ENCODE data around the gene NMS.
A peak's percentile ranks its signal among the peaks of the same experiment; 100 is the strongest.
"Not testable (repeated sequence)": the region's sequence is repeated elsewhere in the genome, so short reads cannot be mapped to it uniquely, and the experiment has no call there.

The NMS gene

DNA sequence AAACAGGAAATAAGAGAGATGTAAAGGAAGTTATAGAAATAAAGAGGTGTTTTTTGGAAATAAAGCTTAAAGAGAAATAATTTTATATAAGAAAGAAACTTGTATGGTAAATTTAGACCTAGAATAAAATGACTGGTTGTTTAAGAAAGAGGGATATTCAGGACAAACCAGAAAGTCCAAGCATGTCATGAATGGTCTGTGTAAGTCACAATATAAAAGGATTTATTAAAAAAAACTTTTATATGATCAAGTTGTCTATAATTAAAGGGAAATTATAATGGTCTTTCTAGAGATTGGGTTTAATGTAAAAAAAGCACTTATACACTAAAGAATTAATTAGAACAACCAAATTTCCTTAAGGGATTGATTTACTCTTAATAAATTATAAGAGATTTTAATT is 13.9 kb upstream of the NMS start:
- not testable (repeated sequence) for H3K27me3 Mint-ChIP-seq, H3K4me3 Mint-ChIP-seq, ATAC-seq, H3K27ac Mint-ChIP-seq, H3K4me1 Mint-ChIP-seq, DNase-seq
- H3K9me3 Mint-ChIP-seq: peaks cover 21 to 25% of the 10 kb centered on the region in 2 donors

DNA sequence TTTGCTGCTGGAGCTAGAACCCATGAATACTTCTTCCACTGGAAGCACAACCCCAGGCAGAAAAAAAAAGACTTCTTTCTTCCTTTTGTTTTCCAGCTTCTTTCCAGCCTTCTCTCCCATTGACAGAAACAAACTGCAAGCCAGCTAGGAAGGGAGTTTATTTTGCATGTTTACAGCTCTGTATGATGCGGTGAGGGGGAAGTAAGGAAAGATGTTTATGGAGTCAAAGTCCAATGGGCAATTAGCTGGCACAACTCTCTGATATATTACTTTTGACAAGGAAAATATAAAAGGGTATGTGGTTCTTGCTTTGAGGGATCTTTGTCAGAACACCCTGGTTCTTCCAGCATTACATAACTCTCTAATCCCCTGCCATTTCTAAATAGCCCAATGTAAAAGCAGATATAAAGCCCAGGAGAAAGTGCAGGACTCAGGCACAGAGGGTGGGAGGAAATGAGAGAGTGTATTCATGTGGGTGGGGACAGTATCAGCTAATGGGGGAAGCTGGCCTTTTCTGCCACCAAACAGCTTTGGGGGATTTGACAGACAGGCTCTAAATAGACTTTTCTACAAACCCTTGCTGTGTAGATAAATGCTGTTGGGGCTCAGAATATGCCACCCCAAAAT is 9.3 kb upstream of the NMS start:
- H3K27me3 Mint-ChIP-seq: peaks cover 23% of the 10 kb centered on the region
- ATAC-seq (no peak), DNase-seq (no peak)
- no peak overlapping the region for H3K4me3 Mint-ChIP-seq
- H3K4me1 Mint-ChIP-seq: no peaks in the 10 kb centered on the region
- peaks cover 16 to 21% of the 10 kb centered on the region in 2 donors for H3K9me3 Mint-ChIP-seq
- H3K27ac Mint-ChIP-seq: no peak overlapping the region

DNA sequence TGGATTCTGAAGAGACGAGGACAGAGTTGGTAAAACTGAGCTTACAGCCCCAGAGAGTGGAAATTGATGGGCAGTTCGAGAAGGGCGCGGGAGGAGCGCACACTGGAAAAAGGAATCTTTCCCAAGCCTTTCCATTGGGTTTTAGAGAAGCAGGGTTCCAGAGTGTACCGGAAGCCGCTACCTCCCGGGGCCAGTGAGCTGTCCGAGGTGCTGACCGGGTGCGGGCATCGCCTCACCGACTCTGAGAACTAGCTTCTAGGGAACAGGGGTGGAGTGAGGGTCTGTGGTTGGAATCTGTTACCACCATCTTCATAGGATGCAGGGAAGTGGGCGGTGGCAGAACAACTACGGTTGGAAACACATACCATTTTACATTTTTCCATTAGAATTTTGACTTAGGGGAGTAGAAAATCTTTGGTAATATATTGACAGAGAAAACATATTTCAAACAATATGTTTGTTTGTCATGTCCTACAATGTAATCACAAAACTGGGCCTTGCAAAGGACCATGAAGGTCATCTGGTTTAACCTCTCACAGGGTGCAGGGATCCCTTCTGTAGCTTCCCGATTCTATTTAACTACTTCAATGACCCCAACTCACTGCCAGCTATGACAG is 724 bp downstream of the NMS start:
- H3K4me3 Mint-ChIP-seq: no peak overlapping the region
- H3K27ac Mint-ChIP-seq: no peak overlapping the region
- no peaks in the 10 kb centered on the region for H3K4me1 Mint-ChIP-seq
- no peak for DNase-seq
- H3K9me3 Mint-ChIP-seq: no peaks in the 10 kb centered on the region
- no peak for ATAC-seq
- peaks cover 37% of the 10 kb centered on the region for H3K27me3 Mint-ChIP-seq

DNA sequence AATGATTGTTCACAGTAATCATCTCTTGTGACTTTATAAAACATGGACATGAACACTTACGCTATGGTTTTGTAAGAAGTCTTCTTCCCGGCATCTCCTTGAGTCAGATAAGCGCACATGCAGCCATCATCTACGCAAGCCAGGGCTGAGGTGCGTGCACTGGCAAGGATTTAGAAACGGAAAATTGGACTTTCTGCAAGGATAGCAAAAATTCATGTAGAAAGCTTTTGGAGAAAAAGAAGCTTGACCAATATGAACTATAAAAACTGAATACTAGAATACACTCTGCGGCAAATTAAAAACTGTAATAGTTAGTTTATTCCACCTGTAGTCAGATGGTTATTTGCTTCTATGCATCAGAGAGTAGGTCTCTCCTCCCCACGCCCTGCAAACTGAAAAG is 6.3 kb downstream of the NMS start:
- H3K4me3 Mint-ChIP-seq: no peak overlapping the region
- peaks cover 21% of the 10 kb centered on the region for H3K27me3 Mint-ChIP-seq
- DNase-seq (no peak), ATAC-seq (no peak)
- H3K4me1 Mint-ChIP-seq: no peaks in the 10 kb centered on the region
- H3K9me3 Mint-ChIP-seq: no peaks in the 10 kb centered on the region
- no peak overlapping the region for H3K27ac Mint-ChIP-seq

DNA sequence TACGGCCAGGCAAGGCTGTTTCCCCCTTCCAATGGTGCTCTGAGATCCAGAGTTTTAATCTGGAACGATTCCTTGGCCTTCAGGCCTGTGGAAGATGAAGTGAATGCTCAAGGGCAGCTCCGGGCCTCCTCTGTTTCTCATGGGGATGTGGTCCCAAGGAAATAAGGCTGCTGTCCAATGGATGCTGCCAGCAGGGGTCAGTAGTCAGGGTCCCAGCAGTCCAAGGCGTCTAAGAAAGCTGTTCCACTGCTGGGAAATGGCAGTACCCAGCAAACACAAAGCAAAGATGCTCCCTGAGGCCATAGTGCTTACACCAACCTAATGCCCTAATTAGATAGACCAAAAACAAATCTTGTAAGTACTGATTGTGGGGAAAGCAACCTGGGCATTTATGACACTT is 12.5 kb downstream of the NMS start:
- Mint-ChIP-seq H3K9me3 (peaks cover 0 to 7% of the 10 kb centered on the region in 2 donors), H3K4me3 (no peak overlapping the region), H3K4me1 (no peaks in the 10 kb centered on the region), H3K27me3 (no peaks in the 10 kb centered on the region), H3K27ac (no peak overlapping the region)
- ATAC-seq (no peak), DNase-seq (no peak)

DNA sequence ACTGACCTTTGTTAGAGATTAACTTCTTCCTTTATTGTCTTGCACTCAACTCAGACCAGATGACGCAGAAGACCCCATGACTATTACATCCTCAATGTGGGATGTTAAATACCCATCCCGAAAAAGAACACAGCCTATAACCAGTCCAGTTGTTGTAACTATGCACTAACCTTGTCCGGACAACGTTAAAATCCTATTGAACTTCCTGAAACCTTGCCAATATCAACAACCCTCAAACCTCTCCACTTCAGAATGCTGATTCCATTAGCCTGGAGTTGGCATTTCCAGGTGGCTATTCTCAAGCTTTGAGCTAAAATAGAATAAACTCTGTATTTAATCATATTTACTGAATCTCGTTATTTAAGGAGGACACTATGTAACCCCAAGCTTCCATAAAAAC is 13.6 kb downstream of the NMS start:
- no peaks in the 10 kb centered on the region for H3K27me3 Mint-ChIP-seq
- no peaks in the 10 kb centered on the region for H3K4me1 Mint-ChIP-seq
- no peak for DNase-seq
- ATAC-seq: no peak
- no peak overlapping the region for H3K4me3 Mint-ChIP-seq
- no peak overlapping the region for H3K27ac Mint-ChIP-seq
- H3K9me3 Mint-ChIP-seq: peaks cover 0 to 7% of the 10 kb centered on the region in 2 donors

DNA sequence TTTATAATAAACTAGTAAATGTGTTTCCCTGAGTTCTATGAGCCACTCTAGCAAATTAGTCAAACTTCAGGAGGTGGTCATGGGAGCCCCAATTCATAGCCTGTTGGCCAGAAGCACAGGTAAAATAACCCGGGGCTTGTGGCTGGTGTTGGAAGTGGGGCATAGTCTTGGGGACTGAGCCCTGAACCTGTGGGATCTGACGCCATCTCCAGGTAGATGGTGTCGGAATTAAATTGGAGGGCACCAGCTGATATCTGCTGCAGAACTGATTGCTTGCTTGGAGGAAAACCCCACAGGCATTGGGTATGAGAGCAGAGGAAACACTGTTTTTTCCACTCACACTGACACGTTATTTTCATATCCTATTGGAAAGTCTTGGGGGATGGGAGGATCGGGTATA is 14.1 kb downstream of the NMS start:
- Mint-ChIP-seq H3K4me1 (no peaks in the 10 kb centered on the region), H3K27me3 (no peaks in the 10 kb centered on the region), H3K27ac (no peak overlapping the region), H3K9me3 (peaks cover 0 to 7% of the 10 kb centered on the region in 2 donors), H3K4me3 (no peak overlapping the region)
- no peak for ATAC-seq
- DNase-seq: no peak

DNA sequence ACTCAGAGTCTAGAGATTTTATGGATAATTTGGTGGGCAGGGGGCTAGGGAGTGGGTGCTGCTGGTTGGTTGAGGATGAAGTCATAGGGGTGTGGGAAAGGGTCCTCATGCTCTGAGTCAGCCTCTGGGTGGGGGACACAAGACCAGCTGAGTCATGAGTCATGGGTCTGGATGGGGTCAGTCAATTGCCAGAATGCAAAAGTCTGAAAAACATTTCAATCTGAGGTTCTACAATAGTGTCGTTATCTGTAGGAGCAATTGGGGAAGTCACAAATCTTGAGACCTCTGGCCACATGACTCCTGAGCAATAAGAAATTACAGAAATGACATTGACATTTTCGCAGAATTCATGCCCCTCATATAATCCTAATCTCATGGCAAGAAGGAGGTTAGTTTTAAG is 15.1 kb downstream of the NMS start:
- H3K27ac Mint-ChIP-seq: no peak overlapping the region
- no peaks in the 10 kb centered on the region for H3K27me3 Mint-ChIP-seq
- no peak overlapping the region for H3K4me3 Mint-ChIP-seq
- ATAC-seq (no peak), DNase-seq (no peak)
- peaks cover 0 to 7% of the 10 kb centered on the region in 2 donors for H3K9me3 Mint-ChIP-seq
- H3K4me1 Mint-ChIP-seq: no peaks in the 10 kb centered on the region

DNA sequence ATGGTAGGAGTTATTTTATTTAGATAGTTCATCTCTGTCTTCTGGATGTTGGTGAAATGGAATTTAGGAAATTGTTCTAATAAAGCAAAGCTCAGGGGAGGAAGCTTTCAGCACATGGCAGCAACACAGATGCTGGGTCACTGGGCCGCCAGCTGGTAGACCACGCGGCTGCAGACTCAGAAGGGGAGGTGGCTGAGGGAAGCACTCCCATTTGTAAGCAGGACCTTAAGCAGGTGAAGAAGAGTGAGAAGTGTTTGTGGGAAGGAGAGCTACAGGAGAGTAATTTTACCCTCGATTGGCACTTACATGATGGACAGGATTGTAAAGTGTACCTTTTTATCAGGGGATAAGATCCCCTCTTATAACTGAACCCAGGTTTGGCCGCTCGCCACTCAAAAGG is 24.4 kb downstream of the NMS start:
- Mint-ChIP-seq H3K4me1 (no peaks in the 10 kb centered on the region), H3K27me3 (peaks cover 7% of the 10 kb centered on the region), H3K9me3 (no peaks in the 10 kb centered on the region), H3K27ac (no peak overlapping the region), H3K4me3 (no peak overlapping the region)
- DNase-seq (no peak), ATAC-seq (no peak)

DNA sequence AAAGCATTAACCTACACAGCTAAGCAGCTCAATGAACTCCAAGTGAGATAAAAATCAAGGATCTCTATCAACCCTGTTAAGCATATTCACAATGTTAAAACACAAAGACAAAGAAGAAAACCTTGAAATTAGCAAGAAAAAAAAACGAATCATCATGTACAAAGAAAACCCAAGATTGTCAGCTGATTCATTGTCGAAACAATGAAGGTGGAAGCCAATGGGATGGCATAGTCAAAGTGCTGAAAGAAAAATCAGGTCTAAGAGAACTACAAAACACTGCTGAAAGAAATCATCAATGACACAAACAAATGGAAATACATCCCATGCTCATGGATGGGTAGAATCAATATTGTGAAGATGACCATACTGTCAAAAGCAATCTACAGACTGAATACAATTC is 32.5 kb downstream of the NMS start:
- no peak for DNase-seq
- H3K4me3 Mint-ChIP-seq: no peak overlapping the region
- H3K9me3 Mint-ChIP-seq: peaks cover 20 to 23% of the 10 kb centered on the region in 2 donors
- ATAC-seq: no peak
- H3K27ac Mint-ChIP-seq: no peak overlapping the region
- H3K27me3 Mint-ChIP-seq: peaks cover 17% of the 10 kb centered on the region
- no peaks in the 10 kb centered on the region for H3K4me1 Mint-ChIP-seq

DNA sequence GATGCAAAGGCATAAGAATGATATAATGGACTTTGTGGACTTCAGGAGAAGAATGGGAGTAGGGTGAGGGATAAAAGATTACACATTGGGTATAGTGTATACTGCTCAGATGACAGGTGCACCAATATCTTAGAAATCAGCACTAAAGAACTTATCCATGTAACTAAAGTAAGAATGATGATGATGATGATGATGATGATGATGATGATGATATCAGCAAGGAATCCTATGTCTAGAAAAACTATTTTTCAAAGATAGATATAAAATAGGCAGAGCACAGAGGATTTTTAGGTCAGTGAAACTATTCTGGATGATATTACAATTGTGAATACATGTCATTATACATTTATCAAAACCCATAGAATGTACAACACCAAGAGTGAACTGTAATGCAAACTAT is 34.3 kb downstream of the NMS start:
- Mint-ChIP-seq H3K4me1 (no peaks in the 10 kb centered on the region), H3K4me3 (no peak overlapping the region), H3K27ac (no peak overlapping the region), H3K27me3 (peaks cover 17% of the 10 kb centered on the region), H3K9me3 (peaks cover 33 to 35% of the 10 kb centered on the region in 2 donors)
- DNase-seq (no peak), ATAC-seq (no peak)

DNA sequence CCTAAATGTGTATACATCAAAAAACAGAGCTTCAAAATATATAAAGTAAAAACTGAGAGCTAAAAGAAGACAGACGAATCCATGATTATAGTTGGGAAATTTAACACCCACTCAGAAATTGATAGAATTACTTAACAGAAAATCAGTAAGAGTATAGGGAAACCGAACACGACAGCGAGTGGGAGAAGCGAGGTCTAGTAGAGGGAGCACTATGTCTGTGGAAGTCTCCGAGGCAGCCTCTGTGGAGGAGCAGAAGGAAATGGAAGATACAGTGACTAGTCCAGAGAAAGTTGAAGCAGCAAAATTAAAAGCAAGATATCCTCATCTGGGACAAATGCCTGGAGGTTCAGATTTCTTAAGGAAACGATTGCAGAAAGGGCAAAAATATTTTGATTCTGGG is 38.8 kb downstream of the NMS start:
- H3K9me3 Mint-ChIP-seq: peaks cover 16 to 19% of the 10 kb centered on the region in 2 donors
- DNase-seq: no peak
- no peak for ATAC-seq

DNA sequence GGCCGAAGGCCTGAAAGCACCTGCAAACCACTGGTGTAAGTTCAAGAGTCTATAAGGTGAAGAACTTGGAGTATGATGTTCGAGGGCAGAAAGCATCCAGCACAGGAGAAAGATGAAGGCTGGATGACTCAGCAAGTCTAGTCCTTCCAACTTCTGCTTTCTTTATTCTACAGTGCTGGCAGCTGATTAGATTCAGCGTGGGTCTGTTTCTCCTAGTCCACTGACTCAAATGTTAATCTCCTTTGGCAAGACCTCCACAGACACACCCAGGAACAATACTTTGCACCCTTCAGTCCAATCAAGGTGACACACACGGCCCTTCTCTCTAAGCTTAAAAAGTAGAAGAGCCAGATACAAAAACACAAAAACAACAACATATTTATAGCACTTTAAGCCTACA is 43.4 kb downstream of the NMS start:
- H3K4me1 Mint-ChIP-seq: no peaks in the 10 kb centered on the region
- H3K9me3 Mint-ChIP-seq: peaks cover 2 to 6% of the 10 kb centered on the region in 2 donors
- H3K27me3 Mint-ChIP-seq: no peaks in the 10 kb centered on the region
- ATAC-seq: no peak
- no peak overlapping the region for H3K4me3 Mint-ChIP-seq
- DNase-seq: no peak
- H3K27ac Mint-ChIP-seq: peak overlapping the region; percentile 6 to 58

More for the DNA sequence above, 38.8 kb downstream of the NMS start:
- Mint-ChIP-seq H3K27ac (no peak overlapping the region), H3K4me3 (no peak overlapping the region), H3K4me1 (no peaks in the 10 kb centered on the region), H3K27me3 (no peaks in the 10 kb centered on the region)

DNA sequence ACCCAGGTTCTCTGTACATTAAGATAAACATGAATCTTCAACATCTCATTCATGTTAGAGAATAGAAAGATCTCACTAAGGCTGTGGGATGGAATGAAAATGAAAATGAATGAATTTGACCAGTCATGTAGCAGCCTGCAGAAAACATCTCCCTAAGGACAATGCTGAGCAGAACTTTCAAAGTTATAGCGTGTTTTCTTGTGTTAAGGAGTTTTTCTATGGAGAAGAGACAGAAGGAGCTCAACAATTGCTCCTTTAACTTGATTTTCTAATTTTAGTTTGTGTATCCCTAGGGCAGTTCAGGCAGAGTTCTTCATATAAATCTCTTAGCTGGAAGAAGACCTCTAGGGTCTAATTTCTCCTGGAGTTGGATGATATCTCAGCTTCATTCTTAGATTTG is 47.3 kb downstream of the NMS start:
- ATAC-seq: no peak
- no peaks in the 10 kb centered on the region for H3K4me1 Mint-ChIP-seq
- H3K9me3 Mint-ChIP-seq: no peaks in the 10 kb centered on the region
- H3K27ac Mint-ChIP-seq: no peak overlapping the region
- DNase-seq: no peak
- H3K27me3 Mint-ChIP-seq: no peaks in the 10 kb centered on the region
- H3K4me3 Mint-ChIP-seq: no peak overlapping the region

DNA sequence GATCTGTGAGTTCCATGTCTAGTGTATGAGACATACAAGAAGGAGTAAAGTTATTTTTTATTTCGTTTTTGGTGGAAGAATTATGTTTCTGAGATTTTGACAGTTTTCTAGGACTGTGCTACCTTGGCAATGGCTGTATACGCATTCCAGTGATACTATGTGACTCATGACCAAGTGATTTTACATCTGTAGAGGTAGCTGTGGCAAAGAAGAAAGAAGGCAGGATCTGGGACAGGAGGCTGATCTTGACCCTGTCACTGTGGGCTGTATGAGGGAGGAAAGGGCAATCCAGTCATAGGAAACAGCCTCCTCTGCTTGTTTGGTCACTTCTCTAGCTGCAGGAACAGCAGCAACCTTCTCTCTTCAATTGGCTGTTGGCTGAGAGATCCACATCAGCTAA is 48.5 kb downstream of the NMS start:
- no peak for DNase-seq

DNA sequence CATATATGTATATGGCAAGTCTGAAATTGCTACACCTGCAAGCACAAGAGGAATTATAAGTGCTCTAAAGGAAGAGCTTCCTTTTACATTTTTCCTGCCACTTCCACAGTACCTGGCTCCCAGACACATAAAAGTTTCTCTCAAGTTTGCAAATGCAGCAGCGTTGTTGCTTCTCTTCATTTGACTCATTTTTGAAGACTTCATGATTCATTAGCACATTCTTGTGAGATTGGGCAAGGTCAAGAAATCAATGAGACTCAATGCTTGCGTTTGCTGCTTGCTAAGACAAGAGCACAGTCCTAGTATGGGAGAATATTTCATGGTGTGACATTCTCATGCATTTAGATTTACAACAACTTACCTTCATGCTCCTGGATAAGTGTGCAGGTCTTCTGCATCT is 49.9 kb downstream of the NMS start:
- H3K9me3 Mint-ChIP-seq: peaks cover 0 to 7% of the 10 kb centered on the region in 2 donors
- H3K27ac Mint-ChIP-seq: no peak overlapping the region
- no peak for ATAC-seq
- H3K27me3 Mint-ChIP-seq: no peaks in the 10 kb centered on the region
- DNase-seq: no peak
- no peak overlapping the region for H3K4me3 Mint-ChIP-seq
- H3K4me1 Mint-ChIP-seq: no peaks in the 10 kb centered on the region

More for the DNA sequence above, 48.5 kb downstream of the NMS start:
- H3K9me3 Mint-ChIP-seq: peaks cover 0 to 4% of the 10 kb centered on the region in 2 donors
- no peak overlapping the region for H3K4me3 Mint-ChIP-seq
- no peaks in the 10 kb centered on the region for H3K4me1 Mint-ChIP-seq
- H3K27ac Mint-ChIP-seq: no peak overlapping the region
- ATAC-seq: no peak
- no peaks in the 10 kb centered on the region for H3K27me3 Mint-ChIP-seq

DNA sequence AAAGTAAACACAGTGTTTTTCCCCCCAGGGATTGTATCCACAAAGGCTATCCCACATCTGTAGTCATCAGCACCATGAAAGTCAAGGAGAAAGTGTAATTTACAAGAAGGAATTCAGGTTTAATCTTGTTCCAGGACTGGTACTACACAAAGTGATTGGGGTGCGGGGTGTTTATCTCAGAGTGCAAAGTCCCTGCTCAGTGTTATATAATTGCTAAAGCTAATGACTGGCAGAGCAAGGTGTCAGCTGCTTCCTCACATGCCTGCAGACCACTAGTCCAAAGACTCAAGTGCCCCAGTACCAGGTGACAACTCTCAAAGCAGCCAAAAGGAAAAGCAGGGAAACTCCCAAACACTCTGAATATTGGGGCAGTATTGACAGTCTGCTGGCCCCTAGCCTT is 52.1 kb downstream of the NMS start:
- H3K9me3 Mint-ChIP-seq: peaks cover 0 to 7% of the 10 kb centered on the region in 2 donors
- H3K4me3 Mint-ChIP-seq: no peak overlapping the region
- no peak for DNase-seq
- ATAC-seq: no peak
- no peaks in the 10 kb centered on the region for H3K4me1 Mint-ChIP-seq
- H3K27ac Mint-ChIP-seq: no peak overlapping the region
- no peaks in the 10 kb centered on the region for H3K27me3 Mint-ChIP-seq
